GM23338 (cell line): ENCODE measurements around the gene BCKDHA. TPM values are rescaled to one million over a fixed set of nuclear protein-coding genes. Genes with fewer than 3 reads are reported as not detected.

Experiments
- ATAC-seq: fragments of 200-7000 bp; cut with Tn5 transposase; 3 replicates; pipeline ENCODE4 v1.9.1; 2020
- DNase-seq: peaks from one replicate; pipeline ENCODE4 v3.0.0-alpha.2; 2015; ENCODE audit warnings: low spot score
- H2AFZ ChIP-seq: fragments of 200-600 bp; sonication (generic); 2 replicates; pipeline ENCODE4 v1.8.0; 2016; ENCODE audit warnings: antibody characterized with exemption, mild to moderate bottlenecking, moderate library complexity
- H3F3A ChIP-seq: fragments of 200-600 bp; sonication (generic); replicated peaks from 2 replicates; pipeline ENCODE4 v1.8.0; 2017; ENCODE audit warnings: antibody characterized with exemption, mixed run types, low read depth
- H3K27ac ChIP-seq: fragments of 200-600 bp; sonication (generic); 2 replicates; pipeline ENCODE4 v1.6.1; 2016; ENCODE audit warnings: low read depth
- H3K27me3 ChIP-seq: fragments of 200-600 bp; sonication (generic); 2 replicates; pipeline ENCODE4 v1.8.0; 2016; ENCODE audit warnings: mild to moderate bottlenecking, mixed run types, moderate library complexity; ENCODE audit not compliant: insufficient read depth
- H3K36me3 ChIP-seq: fragments of 200-600 bp; sonication (generic); 2 replicates; pipeline ENCODE4 v1.8.0; 2016; ENCODE audit warnings: mild to moderate bottlenecking; ENCODE audit not compliant: insufficient read depth
- H3K4me1 ChIP-seq: fragments of 200-600 bp; sonication (generic); 2 replicates; pipeline ENCODE4 v1.8.0; 2016; ENCODE audit warnings: mild to moderate bottlenecking, moderate library complexity; ENCODE audit not compliant: insufficient read depth
- H3K4me2 ChIP-seq: fragments of 200-600 bp; sonication (generic); 2 replicates; pipeline ENCODE4 v1.7.1; 2017; ENCODE audit warnings: mixed run types
- H3K4me3 ChIP-seq: fragments of 200-600 bp; sonication (generic); 2 replicates; pipeline ENCODE4 v1.6.1; 2016; ENCODE audit warnings: mixed run types
- H3K79me2 ChIP-seq: fragments of 200-600 bp; sonication (generic); replicated peaks from 2 replicates; pipeline ENCODE4 v1.8.0; 2017; ENCODE audit warnings: mild to moderate bottlenecking; ENCODE audit not compliant: insufficient read depth
- H3K9me2 ChIP-seq: fragments of 200-600 bp; sonication (generic); 2 replicates; pipeline ENCODE4 v1.8.0; 2017; ENCODE audit not compliant: insufficient read depth
- H4K20me1 ChIP-seq: fragments of 200-600 bp; sonication (generic); replicated peaks from 2 replicates; pipeline ENCODE4 v1.8.0; 2017; ENCODE audit warnings: mild to moderate bottlenecking; ENCODE audit not compliant: insufficient read depth
- H3K27ac Mint-ChIP-seq: 2 replicates; pipeline ENCODE4 v1.8.0; 2020; ENCODE audit warnings: inconsistent platforms, mild to moderate bottlenecking, moderate library complexity, mixed read lengths
- H3K27me3 Mint-ChIP-seq: 3 replicates; pipeline ENCODE4 v1.8.0; 2022; ENCODE audit warnings: low read depth, mild to moderate bottlenecking, moderate library complexity, mixed read lengths, inconsistent platforms; ENCODE audit not compliant: insufficient read depth, poor library complexity
- H3K36me3 Mint-ChIP-seq: 3 replicates; pipeline ENCODE4 v1.8.0; 2021; ENCODE audit warnings: low read depth, mild to moderate bottlenecking, inconsistent platforms, moderate library complexity, mixed read lengths
- H3K4me1 Mint-ChIP-seq: 3 replicates; pipeline ENCODE4 v1.8.0; 2020; ENCODE audit warnings: mild to moderate bottlenecking, inconsistent platforms, mixed read lengths
- H3K4me3 Mint-ChIP-seq: 3 replicates; pipeline ENCODE4 v1.8.0; 2021; ENCODE audit warnings: moderate library complexity, mild to moderate bottlenecking, inconsistent platforms, mixed read lengths
- H3K9me3 Mint-ChIP-seq: 3 replicates; pipeline ENCODE4 v1.8.0; 2020; ENCODE audit warnings: moderate library complexity, mild to moderate bottlenecking, inconsistent platforms, mixed read lengths
- CREB1 ChIP-seq: fragments of 250-450 bp; sonication (Bioruptor Pico); IDR thresholded peaks from 2 replicates; pipeline ENCODE4 v1.5.0; 2020; ENCODE audit warnings: low read depth, mild to moderate bottlenecking, moderate library complexity
- EZH2 ChIP-seq: fragments of 200-600 bp; sonication (generic); IDR thresholded peaks from one replicate; pipeline ENCODE4 v1.8.0; 2017; ENCODE audit warnings: antibody characterized with exemption, mild to moderate bottlenecking, low read depth; ENCODE audit not compliant: unreplicated experiment
- NANOG ChIP-seq: IDR thresholded peaks from 2 replicates; pipeline ENCODE4 v1.6.1; 2016; ENCODE audit warnings: antibody characterized with exemption, borderline replicate concordance
- STAT1 ChIP-seq: IDR thresholded peaks from one replicate; pipeline ENCODE4 v1.6.1; 2016; ENCODE audit warnings: antibody characterized with exemption; ENCODE audit not compliant: unreplicated experiment
- ZNF114 ChIP-seq: fragments of 250-450 bp; sonication (Bioruptor Pico); IDR thresholded peaks from 2 replicates; pipeline ENCODE4 v1.5.0; 2020; ENCODE audit warnings: mild to moderate bottlenecking, moderate library complexity
- polyA plus RNA-seq: library from polyadenylated mRNA; unstranded; fragments of >200 nt; fragmentation: Nextera tagmentation; extraction: Ambion mirVana; gene quantifications from 2 replicates; pipeline ENCODE4 v1.2.1, GENCODE V29; 2016
- total RNA-seq: library from RNA; depleted of rRNA; stranded (reverse); fragments of >200 nt; shearing (Covaris generic); gene quantifications from 2 replicates; pipeline ENCODE4 v1.2.3, GENCODE V29; 2014
- TF ChIP-seq, protein P1 (sequence below): fragments of 250-450 bp; sonication (Bioruptor Pico); IDR thresholded peaks from 2 replicates; pipeline ENCODE4 v1.5.0; 2020; ENCODE audit warnings: mild to moderate bottlenecking, moderate library complexity
- TF ChIP-seq, protein P2 (sequence below): IDR thresholded peaks from 2 replicates; pipeline ENCODE4 v1.6.1; 2016; ENCODE audit warnings: antibody characterized with exemption
- TF ChIP-seq, protein P3 (sequence below), 2 experiments: fragments of 200-600 bp in 1 of 2; sonication (generic) in 1 of 2; conservative IDR thresholded peaks; 2 replicates each; pipeline versions ENCODE4 v1.5.1 to v1.6.1; 2016 to 2017; ENCODE audit warnings: antibody characterized with exemption in 2 of 2, low read depth in 2 of 2, mild to moderate bottlenecking in 2 of 2, moderate library complexity in 1 of 2
- TF ChIP-seq, protein P4 (sequence below): IDR thresholded peaks from one replicate; pipeline ENCODE4 v1.6.1; 2018; ENCODE audit warnings: antibody characterized with exemption; ENCODE audit not compliant: unreplicated experiment

Gene BCKDHA
- total and polyA plus RNA-seq, 2 experiments from 2014 or later, result 15.0 to 42.4 TPM

DNA sequence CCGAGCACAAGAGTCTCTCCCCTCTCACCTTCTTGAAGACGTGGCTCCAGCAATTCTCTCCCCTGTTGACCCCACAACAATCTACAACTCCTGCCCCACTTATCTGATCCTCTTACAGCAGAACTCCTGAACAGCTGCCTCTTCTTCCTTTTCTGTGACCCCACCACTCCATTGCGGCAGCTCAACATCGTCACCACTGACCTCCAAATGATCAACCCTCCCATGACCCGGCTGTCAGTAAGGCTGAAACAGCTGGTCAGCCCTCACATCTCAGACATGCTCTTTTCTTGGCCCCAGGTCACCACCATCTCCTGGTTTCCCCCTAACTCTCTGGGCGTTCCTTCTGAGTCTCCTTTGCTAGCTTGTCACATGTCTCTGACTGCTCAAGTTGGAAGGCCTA is 2.3 kb upstream of the BCKDHA start (continued):
- TF ChIP-seq, protein P1, sequence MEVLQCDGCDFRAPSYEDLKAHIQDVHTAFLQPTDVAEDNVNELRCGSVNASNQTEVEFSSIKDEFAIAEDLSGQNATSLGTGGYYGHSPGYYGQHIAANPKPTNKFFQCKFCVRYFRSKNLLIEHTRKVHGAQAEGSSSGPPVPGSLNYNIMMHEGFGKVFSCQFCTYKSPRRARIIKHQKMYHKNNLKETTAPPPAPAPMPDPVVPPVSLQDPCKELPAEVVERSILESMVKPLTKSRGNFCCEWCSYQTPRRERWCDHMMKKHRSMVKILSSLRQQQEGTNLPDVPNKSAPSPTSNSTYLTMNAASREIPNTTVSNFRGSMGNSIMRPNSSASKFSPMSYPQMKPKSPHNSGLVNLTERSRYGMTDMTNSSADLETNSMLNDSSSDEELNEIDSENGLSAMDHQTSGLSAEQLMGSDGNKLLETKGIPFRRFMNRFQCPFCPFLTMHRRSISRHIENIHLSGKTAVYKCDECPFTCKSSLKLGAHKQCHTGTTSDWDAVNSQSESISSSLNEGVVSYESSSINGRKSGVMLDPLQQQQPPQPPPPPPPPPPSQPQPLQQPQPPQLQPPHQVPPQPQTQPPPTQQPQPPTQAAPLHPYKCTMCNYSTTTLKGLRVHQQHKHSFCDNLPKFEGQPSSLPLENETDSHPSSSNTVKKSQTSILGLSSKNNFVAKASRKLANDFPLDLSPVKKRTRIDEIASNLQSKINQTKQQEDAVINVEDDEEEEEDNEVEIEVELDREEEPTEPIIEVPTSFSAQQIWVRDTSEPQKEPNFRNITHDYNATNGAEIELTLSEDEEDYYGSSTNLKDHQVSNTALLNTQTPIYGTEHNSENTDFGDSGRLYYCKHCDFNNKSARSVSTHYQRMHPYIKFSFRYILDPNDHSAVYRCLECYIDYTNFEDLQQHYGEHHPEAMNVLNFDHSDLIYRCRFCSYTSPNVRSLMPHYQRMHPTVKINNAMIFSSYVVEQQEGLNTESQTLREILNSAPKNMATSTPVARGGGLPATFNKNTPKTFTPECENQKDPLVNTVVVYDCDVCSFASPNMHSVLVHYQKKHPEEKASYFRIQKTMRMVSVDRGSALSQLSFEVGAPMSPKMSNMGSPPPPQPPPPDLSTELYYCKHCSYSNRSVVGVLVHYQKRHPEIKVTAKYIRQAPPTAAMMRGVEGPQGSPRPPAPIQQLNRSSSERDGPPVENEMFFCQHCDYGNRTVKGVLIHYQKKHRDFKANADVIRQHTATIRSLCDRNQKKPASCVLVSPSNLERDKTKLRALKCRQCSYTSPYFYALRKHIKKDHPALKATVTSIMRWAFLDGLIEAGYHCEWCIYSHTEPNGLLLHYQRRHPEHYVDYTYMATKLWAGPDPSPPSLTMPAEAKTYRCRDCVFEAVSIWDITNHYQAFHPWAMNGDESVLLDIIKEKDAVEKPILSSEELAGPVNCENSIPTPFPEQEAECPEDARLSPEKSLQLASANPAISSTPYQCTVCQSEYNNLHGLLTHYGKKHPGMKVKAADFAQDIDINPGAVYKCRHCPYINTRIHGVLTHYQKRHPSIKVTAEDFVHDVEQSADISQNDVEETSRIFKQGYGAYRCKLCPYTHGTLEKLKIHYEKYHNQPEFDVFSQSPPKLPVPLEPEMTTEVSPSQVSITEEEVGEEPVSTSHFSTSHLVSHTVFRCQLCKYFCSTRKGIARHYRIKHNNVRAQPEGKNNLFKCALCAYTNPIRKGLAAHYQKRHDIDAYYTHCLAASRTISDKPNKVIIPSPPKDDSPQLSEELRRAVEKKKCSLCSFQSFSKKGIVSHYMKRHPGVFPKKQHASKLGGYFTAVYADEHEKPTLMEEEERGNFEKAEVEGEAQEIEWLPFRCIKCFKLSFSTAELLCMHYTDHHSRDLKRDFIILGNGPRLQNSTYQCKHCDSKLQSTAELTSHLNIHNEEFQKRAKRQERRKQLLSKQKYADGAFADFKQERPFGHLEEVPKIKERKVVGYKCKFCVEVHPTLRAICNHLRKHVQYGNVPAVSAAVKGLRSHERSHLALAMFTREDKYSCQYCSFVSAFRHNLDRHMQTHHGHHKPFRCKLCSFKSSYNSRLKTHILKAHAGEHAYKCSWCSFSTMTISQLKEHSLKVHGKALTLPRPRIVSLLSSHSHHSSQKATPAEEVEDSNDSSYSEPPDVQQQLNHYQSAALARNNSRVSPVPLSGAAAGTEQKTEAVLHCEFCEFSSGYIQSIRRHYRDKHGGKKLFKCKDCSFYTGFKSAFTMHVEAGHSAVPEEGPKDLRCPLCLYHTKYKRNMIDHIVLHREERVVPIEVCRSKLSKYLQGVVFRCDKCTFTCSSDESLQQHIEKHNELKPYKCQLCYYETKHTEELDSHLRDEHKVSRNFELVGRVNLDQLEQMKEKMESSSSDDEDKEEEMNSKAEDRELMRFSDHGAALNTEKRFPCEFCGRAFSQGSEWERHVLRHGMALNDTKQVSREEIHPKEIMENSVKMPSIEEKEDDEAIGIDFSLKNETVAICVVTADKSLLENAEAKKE (CRISPR knock-in tag), result no peak
- no peak for TF ChIP-seq ZNF114
- TF ChIP-seq EZH2, result no peak

DNA sequence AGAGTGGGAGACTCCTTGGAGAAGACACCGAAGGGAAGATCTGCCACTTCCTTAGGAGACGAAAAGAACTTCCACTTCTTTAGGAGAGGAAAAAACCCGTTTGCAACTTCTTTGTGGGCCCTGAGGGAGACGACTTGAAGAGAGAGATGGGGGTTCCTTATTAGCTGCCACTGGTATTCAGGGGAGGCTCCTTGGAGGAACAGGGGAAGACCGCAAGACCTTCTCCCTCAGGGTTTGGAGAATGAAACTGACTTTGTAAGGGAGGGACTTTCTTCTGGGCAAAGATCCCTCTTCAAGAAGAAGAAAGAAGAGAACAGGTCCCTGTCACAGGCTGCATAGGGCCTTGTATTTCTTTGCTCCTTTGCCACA is 416 bp downstream of the BCKDHA start:
- TF ChIP-seq, protein P2, sequence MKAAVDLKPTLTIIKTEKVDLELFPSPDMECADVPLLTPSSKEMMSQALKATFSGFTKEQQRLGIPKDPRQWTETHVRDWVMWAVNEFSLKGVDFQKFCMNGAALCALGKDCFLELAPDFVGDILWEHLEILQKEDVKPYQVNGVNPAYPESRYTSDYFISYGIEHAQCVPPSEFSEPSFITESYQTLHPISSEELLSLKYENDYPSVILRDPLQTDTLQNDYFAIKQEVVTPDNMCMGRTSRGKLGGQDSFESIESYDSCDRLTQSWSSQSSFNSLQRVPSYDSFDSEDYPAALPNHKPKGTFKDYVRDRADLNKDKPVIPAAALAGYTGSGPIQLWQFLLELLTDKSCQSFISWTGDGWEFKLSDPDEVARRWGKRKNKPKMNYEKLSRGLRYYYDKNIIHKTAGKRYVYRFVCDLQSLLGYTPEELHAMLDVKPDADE, result no peak
- TF ChIP-seq CREB1 (CRISPR knock-in tag) (no peak), EZH2 (no peak), STAT1 (no peak), NANOG (no peak)
- TF ChIP-seq, protein P3, sequence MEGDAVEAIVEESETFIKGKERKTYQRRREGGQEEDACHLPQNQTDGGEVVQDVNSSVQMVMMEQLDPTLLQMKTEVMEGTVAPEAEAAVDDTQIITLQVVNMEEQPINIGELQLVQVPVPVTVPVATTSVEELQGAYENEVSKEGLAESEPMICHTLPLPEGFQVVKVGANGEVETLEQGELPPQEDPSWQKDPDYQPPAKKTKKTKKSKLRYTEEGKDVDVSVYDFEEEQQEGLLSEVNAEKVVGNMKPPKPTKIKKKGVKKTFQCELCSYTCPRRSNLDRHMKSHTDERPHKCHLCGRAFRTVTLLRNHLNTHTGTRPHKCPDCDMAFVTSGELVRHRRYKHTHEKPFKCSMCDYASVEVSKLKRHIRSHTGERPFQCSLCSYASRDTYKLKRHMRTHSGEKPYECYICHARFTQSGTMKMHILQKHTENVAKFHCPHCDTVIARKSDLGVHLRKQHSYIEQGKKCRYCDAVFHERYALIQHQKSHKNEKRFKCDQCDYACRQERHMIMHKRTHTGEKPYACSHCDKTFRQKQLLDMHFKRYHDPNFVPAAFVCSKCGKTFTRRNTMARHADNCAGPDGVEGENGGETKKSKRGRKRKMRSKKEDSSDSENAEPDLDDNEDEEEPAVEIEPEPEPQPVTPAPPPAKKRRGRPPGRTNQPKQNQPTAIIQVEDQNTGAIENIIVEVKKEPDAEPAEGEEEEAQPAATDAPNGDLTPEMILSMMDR (conservative IDR thresholded peaks at IDR 0.05; ENCODE audit: low read depth in 2 of 2), result no peak
- TF ChIP-seq, protein P4, sequence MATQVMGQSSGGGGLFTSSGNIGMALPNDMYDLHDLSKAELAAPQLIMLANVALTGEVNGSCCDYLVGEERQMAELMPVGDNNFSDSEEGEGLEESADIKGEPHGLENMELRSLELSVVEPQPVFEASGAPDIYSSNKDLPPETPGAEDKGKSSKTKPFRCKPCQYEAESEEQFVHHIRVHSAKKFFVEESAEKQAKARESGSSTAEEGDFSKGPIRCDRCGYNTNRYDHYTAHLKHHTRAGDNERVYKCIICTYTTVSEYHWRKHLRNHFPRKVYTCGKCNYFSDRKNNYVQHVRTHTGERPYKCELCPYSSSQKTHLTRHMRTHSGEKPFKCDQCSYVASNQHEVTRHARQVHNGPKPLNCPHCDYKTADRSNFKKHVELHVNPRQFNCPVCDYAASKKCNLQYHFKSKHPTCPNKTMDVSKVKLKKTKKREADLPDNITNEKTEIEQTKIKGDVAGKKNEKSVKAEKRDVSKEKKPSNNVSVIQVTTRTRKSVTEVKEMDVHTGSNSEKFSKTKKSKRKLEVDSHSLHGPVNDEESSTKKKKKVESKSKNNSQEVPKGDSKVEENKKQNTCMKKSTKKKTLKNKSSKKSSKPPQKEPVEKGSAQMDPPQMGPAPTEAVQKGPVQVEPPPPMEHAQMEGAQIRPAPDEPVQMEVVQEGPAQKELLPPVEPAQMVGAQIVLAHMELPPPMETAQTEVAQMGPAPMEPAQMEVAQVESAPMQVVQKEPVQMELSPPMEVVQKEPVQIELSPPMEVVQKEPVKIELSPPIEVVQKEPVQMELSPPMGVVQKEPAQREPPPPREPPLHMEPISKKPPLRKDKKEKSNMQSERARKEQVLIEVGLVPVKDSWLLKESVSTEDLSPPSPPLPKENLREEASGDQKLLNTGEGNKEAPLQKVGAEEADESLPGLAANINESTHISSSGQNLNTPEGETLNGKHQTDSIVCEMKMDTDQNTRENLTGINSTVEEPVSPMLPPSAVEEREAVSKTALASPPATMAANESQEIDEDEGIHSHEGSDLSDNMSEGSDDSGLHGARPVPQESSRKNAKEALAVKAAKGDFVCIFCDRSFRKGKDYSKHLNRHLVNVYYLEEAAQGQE, result no peak
- DNase-seq (no peak), ATAC-seq (no peak)
- Histone ChIP-seq H3K27ac (peak overlapping the region; percentile 68), H3K4me3 (peak overlapping the region; percentile 80), H4K20me1 (peaks cover 3% of the 10 kb centered on the region), H3K36me3 (no peaks in the 10 kb centered on the region), H3F3A (no peaks in the 10 kb centered on the region), H2AFZ (peak overlapping the region; percentile 35; the same call in 1 of the 2 replicates), H3K9me2 (no peaks in the 10 kb centered on the region), H3K79me2 (peaks cover 35% of the 10 kb centered on the region), H3K4me1 (peaks cover 12% of the 10 kb centered on the region; the same call in 1 of the 2 replicates), H3K27me3 (no peaks in the 10 kb centered on the region), H3K4me2 (peak overlapping the region; percentile 83)
- Mint-ChIP-seq H3K27me3 (peaks cover 6% of the 10 kb centered on the region), H3K9me3 (no peaks in the 10 kb centered on the region), H3K4me1 (peaks cover 19% of the 10 kb centered on the region), H3K36me3 (peaks cover 9% of the 10 kb centered on the region), H3K4me3 (peak overlapping the region; percentile 98), H3K27ac (peak overlapping the region; percentile 100)
